Measurements from ENCODE around the gene PTER.

DNA sequence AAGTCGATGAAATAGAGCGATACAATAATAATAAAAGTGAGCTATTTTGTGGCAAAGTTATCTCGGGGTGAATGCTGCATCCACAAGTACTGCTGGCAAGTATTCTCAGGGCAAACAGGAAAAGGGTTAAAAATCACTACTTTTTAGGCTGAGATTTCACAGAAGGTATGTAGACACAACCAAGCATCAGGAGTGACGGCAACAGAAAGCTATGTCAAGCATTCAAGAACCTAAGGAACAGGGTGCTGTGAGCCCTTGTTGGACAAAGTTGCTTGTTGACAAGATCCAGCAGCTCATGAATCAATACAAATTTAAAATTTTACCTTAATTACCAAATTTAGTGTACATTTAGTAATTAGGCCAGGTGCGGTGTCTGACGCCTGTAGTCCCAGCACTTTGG is 126.1 kb downstream of the PTER start:
- TF ChIP-seq MAFK (IDR thresholded peaks at IDR 0.05; ENCODE audit: partially characterized antibody) (no peak), SMC3 (IDR thresholded peaks at IDR 0.05) (no peak), GATA3 (IDR thresholded peaks at IDR 0.05; ENCODE audit: borderline replicate concordance) (no peak), CEBPB (IDR thresholded peaks at IDR 0.05) (no peak), CHD2 (IDR thresholded peaks at IDR 0.05; ENCODE audit: low read length, partially characterized antibody) (no peak)
- TF ChIP-seq, protein P1, sequence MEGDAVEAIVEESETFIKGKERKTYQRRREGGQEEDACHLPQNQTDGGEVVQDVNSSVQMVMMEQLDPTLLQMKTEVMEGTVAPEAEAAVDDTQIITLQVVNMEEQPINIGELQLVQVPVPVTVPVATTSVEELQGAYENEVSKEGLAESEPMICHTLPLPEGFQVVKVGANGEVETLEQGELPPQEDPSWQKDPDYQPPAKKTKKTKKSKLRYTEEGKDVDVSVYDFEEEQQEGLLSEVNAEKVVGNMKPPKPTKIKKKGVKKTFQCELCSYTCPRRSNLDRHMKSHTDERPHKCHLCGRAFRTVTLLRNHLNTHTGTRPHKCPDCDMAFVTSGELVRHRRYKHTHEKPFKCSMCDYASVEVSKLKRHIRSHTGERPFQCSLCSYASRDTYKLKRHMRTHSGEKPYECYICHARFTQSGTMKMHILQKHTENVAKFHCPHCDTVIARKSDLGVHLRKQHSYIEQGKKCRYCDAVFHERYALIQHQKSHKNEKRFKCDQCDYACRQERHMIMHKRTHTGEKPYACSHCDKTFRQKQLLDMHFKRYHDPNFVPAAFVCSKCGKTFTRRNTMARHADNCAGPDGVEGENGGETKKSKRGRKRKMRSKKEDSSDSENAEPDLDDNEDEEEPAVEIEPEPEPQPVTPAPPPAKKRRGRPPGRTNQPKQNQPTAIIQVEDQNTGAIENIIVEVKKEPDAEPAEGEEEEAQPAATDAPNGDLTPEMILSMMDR (IDR thresholded peaks at IDR 0.05): no peak

Measured in A549 (cell line).